DOHH2 (cell line): ENCODE results near the gene MAP3K20.

Experiments
- H3F3A ChIP-seq: fragments of 200-600 bp; sonication (generic), shearing (Covaris generic); 2 replicates; pipeline ENCODE4 v1.6.0; 2016; ENCODE audit warnings: antibody characterized with exemption, mild to moderate bottlenecking; ENCODE audit not compliant: control insufficient read depth, insufficient read depth
- H3K27ac ChIP-seq: fragments of 200-600 bp; sonication (generic); 2 replicates; pipeline ENCODE4 v1.5.1; 2014; ENCODE audit warnings: low read depth, mild to moderate bottlenecking, low read length, moderate library complexity
- H3K27me3 ChIP-seq: fragments of 200-600 bp; sonication (generic); 2 replicates; pipeline ENCODE4 v1.6.1; 2014; ENCODE audit warnings: mild to moderate bottlenecking, low read length, mixed read lengths; ENCODE audit not compliant: control insufficient read depth
- H3K36me3 ChIP-seq: fragments of 200-600 bp; sonication (generic); 2 replicates; pipeline ENCODE4 v1.6.1; 2014; ENCODE audit warnings: mild to moderate bottlenecking, low read length, moderate library complexity, mixed read lengths; ENCODE audit not compliant: control insufficient read depth
- H3K4me1 ChIP-seq: fragments of 200-600 bp; sonication (generic); 2 replicates; pipeline ENCODE4 v1.6.1; 2014; ENCODE audit warnings: mild to moderate bottlenecking, low read length, mixed read lengths; ENCODE audit not compliant: control insufficient read depth
- H3K4me2 ChIP-seq: fragments of 200-600 bp; sonication (generic); 2 replicates; pipeline ENCODE4 v1.6.0; 2014; ENCODE audit warnings: mild to moderate bottlenecking, low read length, moderate library complexity
- H3K4me3 ChIP-seq: fragments of 200-600 bp; sonication (generic); 2 replicates; pipeline ENCODE4 v1.5.1; 2014; ENCODE audit warnings: mild to moderate bottlenecking, low read length, mixed read lengths
- H3K79me2 ChIP-seq: fragments of 200-600 bp; sonication (generic); 2 replicates; pipeline ENCODE4 v1.6.1; 2014; ENCODE audit warnings: mild to moderate bottlenecking, low read length, mixed read lengths; ENCODE audit not compliant: control insufficient read depth
- H3K9me2 ChIP-seq: fragments of 200-600 bp; sonication (generic); replicated peaks from 2 replicates; pipeline ENCODE4 v1.6.1; 2014; ENCODE audit warnings: mild to moderate bottlenecking, low read length, mixed read lengths; ENCODE audit not compliant: control insufficient read depth
- H3K9me3 ChIP-seq: fragments of 200-600 bp; sonication (generic); 2 replicates; pipeline ENCODE4 v1.6.1; 2014; ENCODE audit warnings: antibody characterized with exemption, low read length, mixed read lengths; ENCODE audit not compliant: control insufficient read depth, insufficient read depth
- H4K20me1 ChIP-seq: fragments of 200-600 bp; sonication (generic); 2 replicates; pipeline ENCODE4 v1.6.0; 2014; ENCODE audit warnings: low read depth, mild to moderate bottlenecking, antibody characterized with exemption, low read length, moderate library complexity; ENCODE audit not compliant: control insufficient read depth, insufficient read depth
- CTCF ChIP-seq: fragments of 200-600 bp; sonication (generic); IDR thresholded peaks from one replicate; pipeline ENCODE4 v1.5.1; 2014; ENCODE audit warnings: antibody characterized with exemption, mild to moderate bottlenecking, low read depth, low read length; ENCODE audit not compliant: poor library complexity, severe bottlenecking
- EZH2phosphoT487 ChIP-seq: fragments of 200-600 bp; sonication (generic); IDR thresholded peaks from 2 replicates; pipeline ENCODE4 v1.6.1; 2017; ENCODE audit warnings: borderline replicate concordance, mild to moderate bottlenecking, antibody characterized with exemption, low read length, moderate library complexity, mixed read lengths

Gene MAP3K20

GRCh38 chr2:173196638-173197037 is 121.0 kb downstream of the MAP3K20 start:
- no peaks in the 10 kb centered on the region for H3F3A ChIP-seq
- no peaks in the 10 kb centered on the region for H3K9me2 ChIP-seq
- no peak overlapping the region for H3K4me2 ChIP-seq
- H3K4me3 ChIP-seq = no peak overlapping the region
- H3K4me1 ChIP-seq = no peaks in the 10 kb centered on the region
- no peak overlapping the region for H3K27ac ChIP-seq
- peaks cover 49% of the 10 kb centered on the region for H3K36me3 ChIP-seq
- H3K9me3 ChIP-seq = no peaks in the 10 kb centered on the region
- TF ChIP-seq CTCF (no peak), EZH2phosphoT487 (no peak)
- no peaks in the 10 kb centered on the region for H4K20me1 ChIP-seq
- H3K79me2 ChIP-seq = no peaks in the 10 kb centered on the region
- H3K27me3 ChIP-seq = no peaks in the 10 kb centered on the region

GRCh38 chr2:173198327-173198726 is 122.7 kb downstream of the MAP3K20 start:
- H3K79me2 ChIP-seq = no peaks in the 10 kb centered on the region
- no peaks in the 10 kb centered on the region for H3K9me3 ChIP-seq
- H3K36me3 ChIP-seq = peaks cover 42% of the 10 kb centered on the region
- H3K27ac ChIP-seq = no peak overlapping the region
- H3K27me3 ChIP-seq = no peaks in the 10 kb centered on the region
- H3K4me1 ChIP-seq = no peaks in the 10 kb centered on the region
- H3K4me2 ChIP-seq = no peak overlapping the region
- no peaks in the 10 kb centered on the region for H4K20me1 ChIP-seq
- H3K4me3 ChIP-seq = no peak overlapping the region
- no peaks in the 10 kb centered on the region for H3F3A ChIP-seq
- TF ChIP-seq CTCF (no peak), EZH2phosphoT487 (no peak)
- H3K9me2 ChIP-seq = no peaks in the 10 kb centered on the region

GRCh38 chr2:173199294-173199693 is 123.6 kb downstream of the MAP3K20 start:
- no peaks in the 10 kb centered on the region for H4K20me1 ChIP-seq
- no peak overlapping the region for H3K4me2 ChIP-seq
- TF ChIP-seq EZH2phosphoT487 (no peak), CTCF (no peak)
- H3F3A ChIP-seq = no peaks in the 10 kb centered on the region
- H3K9me3 ChIP-seq = no peaks in the 10 kb centered on the region
- no peaks in the 10 kb centered on the region for H3K27me3 ChIP-seq
- no peaks in the 10 kb centered on the region for H3K9me2 ChIP-seq
- H3K4me1 ChIP-seq = no peaks in the 10 kb centered on the region
- H3K36me3 ChIP-seq = peaks cover 36% of the 10 kb centered on the region
- no peak overlapping the region for H3K4me3 ChIP-seq
- H3K27ac ChIP-seq = no peak overlapping the region
- no peaks in the 10 kb centered on the region for H3K79me2 ChIP-seq

GRCh38 chr2:173202570-173202969 is 126.9 kb downstream of the MAP3K20 start:
- Histone ChIP-seq H3K27me3 (no peaks in the 10 kb centered on the region), H3K27ac (no peak overlapping the region), H3K4me1 (peaks cover 25% of the 10 kb centered on the region), H3K9me3 (no peaks in the 10 kb centered on the region), H3K79me2 (no peaks in the 10 kb centered on the region), H3K4me2 (no peak overlapping the region), H3K36me3 (peaks cover 34% of the 10 kb centered on the region), H3K4me3 (no peak overlapping the region), H4K20me1 (no peaks in the 10 kb centered on the region), H3K9me2 (no peaks in the 10 kb centered on the region), H3F3A (no peaks in the 10 kb centered on the region; the same call in 1 of the 2 replicates)
- TF ChIP-seq CTCF (no peak), EZH2phosphoT487 (no peak)
